Stimulated activated CD4-positive, alpha-beta T cell treated with anti-CD3 and anti-CD28 coated beads, TNF-alpha, amount 100 ng/mL, for 24 hours (primary cell): ENCODE results near the gene KIAA1614.
"Not testable (repeated sequence)": the region's sequence is repeated elsewhere in the genome, so short reads cannot be mapped to it uniquely, and the experiment has no call there.

Experiments
- DNase-seq, 3 experiments: peaks; one replicate each; pipeline ENCODE4 v3.0.0-alpha.2; 2020; ENCODE audit warnings: low read depth in 3 of 3

KIAA1614 gene

GRCh38 chr1:180964056-180964455 lies 51.4 kb downstream of the KIAA1614 start:
- DNase-seq: no peak

GRCh38 chr1:180964595-180964994 lies 51.9 kb downstream of the KIAA1614 start:
- DNase-seq: no peak

GRCh38 chr1:180966312-180966711 lies 53.6 kb downstream of the KIAA1614 start:
- no peak for DNase-seq

GRCh38 chr1:180966744-180967536 lies 54.2 kb downstream of the KIAA1614 start:
- DNase-seq: no peak

- DNase-seq: no peak
Observed at GRCh38 chr1:180967558-180967957, 54.9 kb downstream of the KIAA1614 start.

GRCh38 chr1:180968834-180969233 lies 56.1 kb downstream of the KIAA1614 start:
- not testable (repeated sequence) for DNase-seq

- DNase-seq: no peak
Observed at GRCh38 chr1:180969434-180969833, 56.7 kb downstream of the KIAA1614 start.

GRCh38 chr1:180970333-180971079 lies 57.8 kb downstream of the KIAA1614 start:
- DNase-seq: no peak

- DNase-seq: no peak
Observed at GRCh38 chr1:180971273-180971997, 58.7 kb downstream of the KIAA1614 start.

GRCh38 chr1:180973369-180973768 lies 60.7 kb downstream of the KIAA1614 start:
- no peak for DNase-seq

- no peak for DNase-seq
Observed at GRCh38 chr1:180974236-180974635, 61.5 kb downstream of the KIAA1614 start.

- no peak for DNase-seq
Observed at GRCh38 chr1:180975551-180975950, 62.9 kb downstream of the KIAA1614 start.

- DNase-seq: no peak
Observed at GRCh38 chr1:180976191-180976590, 63.5 kb downstream of the KIAA1614 start.

- no peak for DNase-seq
Observed at GRCh38 chr1:180976732-180977357, 64.1 kb downstream of the KIAA1614 start.

GRCh38 chr1:180981596-180982387 lies 69.1 kb downstream of the KIAA1614 start:
- peak in 1 of 3 experiments; percentile 30 for DNase-seq

GRCh38 chr1:180982422-180982821 lies 69.7 kb downstream of the KIAA1614 start:
- no peak for DNase-seq

- DNase-seq: no peak
Observed at GRCh38 chr1:180988253-180988752, 75.6 kb downstream of the KIAA1614 start.

- DNase-seq: no peak
Observed at GRCh38 chr1:180994262-180994661, 81.6 kb downstream of the KIAA1614 start.

GRCh38 chr1:180997843-180998504 lies 85.3 kb downstream of the KIAA1614 start:
- DNase-seq: no peak
